ENCODE results near the gene NEDD8.

DNA sequence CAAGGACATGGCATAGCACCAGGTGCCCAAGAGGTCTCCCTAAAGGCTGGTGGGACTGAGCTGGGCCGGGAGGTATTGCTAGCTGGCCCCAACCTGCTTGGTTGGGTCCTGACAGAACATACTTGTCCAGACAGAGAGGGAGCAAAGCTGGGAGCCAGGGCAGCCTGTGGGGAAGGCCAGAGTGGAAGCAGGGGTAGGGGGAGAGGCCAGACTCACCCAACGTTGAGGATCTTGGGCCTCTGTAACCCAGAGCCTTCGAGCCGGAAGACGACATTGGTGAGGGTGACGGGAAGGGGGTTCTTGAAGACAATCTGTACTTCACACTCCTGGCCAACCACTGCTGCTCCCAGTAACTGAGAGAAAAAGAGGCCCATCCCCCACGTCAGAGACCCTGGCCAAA, 21.8 kb upstream of the NEDD8 start:
- TF ChIP-seq, protein P1, sequence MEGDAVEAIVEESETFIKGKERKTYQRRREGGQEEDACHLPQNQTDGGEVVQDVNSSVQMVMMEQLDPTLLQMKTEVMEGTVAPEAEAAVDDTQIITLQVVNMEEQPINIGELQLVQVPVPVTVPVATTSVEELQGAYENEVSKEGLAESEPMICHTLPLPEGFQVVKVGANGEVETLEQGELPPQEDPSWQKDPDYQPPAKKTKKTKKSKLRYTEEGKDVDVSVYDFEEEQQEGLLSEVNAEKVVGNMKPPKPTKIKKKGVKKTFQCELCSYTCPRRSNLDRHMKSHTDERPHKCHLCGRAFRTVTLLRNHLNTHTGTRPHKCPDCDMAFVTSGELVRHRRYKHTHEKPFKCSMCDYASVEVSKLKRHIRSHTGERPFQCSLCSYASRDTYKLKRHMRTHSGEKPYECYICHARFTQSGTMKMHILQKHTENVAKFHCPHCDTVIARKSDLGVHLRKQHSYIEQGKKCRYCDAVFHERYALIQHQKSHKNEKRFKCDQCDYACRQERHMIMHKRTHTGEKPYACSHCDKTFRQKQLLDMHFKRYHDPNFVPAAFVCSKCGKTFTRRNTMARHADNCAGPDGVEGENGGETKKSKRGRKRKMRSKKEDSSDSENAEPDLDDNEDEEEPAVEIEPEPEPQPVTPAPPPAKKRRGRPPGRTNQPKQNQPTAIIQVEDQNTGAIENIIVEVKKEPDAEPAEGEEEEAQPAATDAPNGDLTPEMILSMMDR (IDR thresholded peaks at IDR 0.05) = no peak
- no peak for TF ChIP-seq ZFX (IDR thresholded peaks at IDR 0.05; ENCODE audit: borderline replicate concordance)
